Thoracic aorta (tissue), 2 donors: Measurements from ENCODE around the gene APOA4. TPM values are rescaled to one million over a fixed set of nuclear protein-coding genes. Genes with fewer than 3 reads are reported as not detected.

Source experiments
- ATAC-seq: fragments of 150-250 bp; one replicate; pipeline ENCODE4 v1.8.0; 2017; ENCODE audit warnings: low read depth; ENCODE audit not compliant: insufficient number of reproducible peaks, low FRiP score
- DNase-seq: peaks from one replicate; pipeline ENCODE4 v3.0.0-alpha.2; 2020; ENCODE audit warnings: low spot score
- H3K27ac ChIP-seq, 2 donors: fragments of 200-600 bp; sonication (generic); 1 replicate in 1 of 2; 2 replicates in 1 of 2; pipeline ENCODE4 v1.5.1; 2016; ENCODE audit warnings: mild to moderate bottlenecking in 2 of 2, moderate library complexity in 2 of 2
- H3K27me3 ChIP-seq: fragments of 200-600 bp; sonication (generic); replicated peaks from 2 replicates; pipeline ENCODE4 v1.6.0; 2016; ENCODE audit warnings: mild to moderate bottlenecking; ENCODE audit not compliant: insufficient read depth
- H3K36me3 ChIP-seq: fragments of 200-600 bp; sonication (generic); one replicate; pipeline ENCODE4 v1.5.1; 2016
- H3K4me1 ChIP-seq, 2 donors: fragments of 200-600 bp; sonication (generic); 1 replicate in 1 of 2; 2 replicates in 1 of 2; pipeline versions ENCODE4 v1.5.1 to v1.6.0; 2016; ENCODE audit warnings: low read depth in 2 of 2, mild to moderate bottlenecking in 1 of 2; ENCODE audit not compliant: control insufficient read depth in 1 of 2
- H3K4me3 ChIP-seq: fragments of 200-600 bp; sonication (generic); 2 replicates; pipeline ENCODE4 v1.5.1; 2016; ENCODE audit warnings: mild to moderate bottlenecking
- H3K9me3 ChIP-seq: fragments of 200-600 bp; sonication (generic); 2 replicates; pipeline ENCODE4 v1.5.1; 2016
- CTCF ChIP-seq: fragments of 200-600 bp; sonication (generic); IDR thresholded peaks from one replicate; pipeline ENCODE4 v1.5.1; 2019; ENCODE audit warnings: antibody characterized with exemption
- total RNA-seq, 2 donors: library from RNA; depleted of rRNA; stranded (reverse); fragments of >200 nt; gene quantifications; one replicate each; pipeline versions ENCODE4 v1.1.0 to v1.2.3, GENCODE V29; 2016

Gene APOA4
- total RNA-seq, 2 donors from 2014 or later: 0.99 TPM; not detected in 1

- ATAC-seq: no peak
- Histone ChIP-seq H3K36me3 (no peaks in the 10 kb centered on the region), H3K27me3 (no peaks in the 10 kb centered on the region), H3K4me1 (peaks cover 0 to 11% of the 10 kb centered on the region in 2 donors), H3K4me3 (no peak overlapping the region), H3K9me3 (no peaks in the 10 kb centered on the region), H3K27ac (no peak overlapping the region)
- no peak for DNase-seq
- TF ChIP-seq CTCF: no peak
Observed at GRCh38 chr11:116793772-116794097, 29.4 kb downstream of the APOA4 start.

GRCh38 chr11:116792869-116793771, 30.0 kb downstream of the APOA4 start:
- Histone ChIP-seq H3K9me3 (no peaks in the 10 kb centered on the region), H3K36me3 (no peaks in the 10 kb centered on the region), H3K27ac (no peak overlapping the region), H3K27me3 (no peaks in the 10 kb centered on the region), H3K4me3 (no peak overlapping the region), H3K4me1 (peaks cover 2 to 16% of the 10 kb centered on the region in 2 donors)
- DNase-seq (no peak), ATAC-seq (no peak)
- no peak for TF ChIP-seq CTCF

DNA sequence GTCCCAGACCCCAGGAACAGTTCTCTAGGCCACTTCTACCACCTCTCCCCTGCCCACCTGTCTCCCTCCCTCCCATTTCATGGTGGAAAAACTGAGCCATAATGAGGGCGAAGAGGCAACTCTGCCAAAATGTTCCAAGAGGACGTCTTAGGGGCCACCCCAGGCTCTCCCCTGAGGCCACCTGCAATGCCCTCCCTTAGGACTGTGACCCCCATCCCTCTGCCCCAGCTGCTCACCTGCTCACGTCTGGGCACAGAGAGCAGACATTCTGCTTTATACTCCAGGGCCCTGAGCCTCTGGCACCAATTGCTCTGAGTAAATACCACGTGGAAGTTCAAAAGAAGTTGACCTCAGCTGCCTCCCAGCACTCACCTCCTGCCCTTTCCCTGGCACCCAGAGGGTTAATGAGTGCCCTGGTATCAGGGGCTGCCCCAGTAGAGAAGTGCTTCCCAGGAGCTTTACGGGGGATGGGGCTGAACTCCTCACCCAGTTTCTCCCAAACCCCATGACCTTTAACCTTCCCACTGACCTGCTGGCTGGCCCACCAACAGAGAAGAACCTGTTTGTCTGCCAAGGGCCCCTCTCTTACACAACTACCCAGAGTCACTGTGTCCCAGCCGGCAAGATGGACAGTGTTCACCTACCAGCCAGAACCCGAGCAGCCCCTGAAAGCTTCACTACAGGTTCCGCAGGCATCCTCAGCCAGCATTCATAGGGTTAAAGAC, 30.8 kb downstream of the APOA4 start:
- Histone ChIP-seq H3K36me3 (no peaks in the 10 kb centered on the region), H3K4me1 (peaks cover 2 to 17% of the 10 kb centered on the region in 2 donors), H3K4me3 (no peak overlapping the region), H3K9me3 (no peaks in the 10 kb centered on the region), H3K27ac (no peak overlapping the region), H3K27me3 (no peaks in the 10 kb centered on the region)
- no peak for ATAC-seq
- no peak for DNase-seq
- no peak for TF ChIP-seq CTCF

DNA sequence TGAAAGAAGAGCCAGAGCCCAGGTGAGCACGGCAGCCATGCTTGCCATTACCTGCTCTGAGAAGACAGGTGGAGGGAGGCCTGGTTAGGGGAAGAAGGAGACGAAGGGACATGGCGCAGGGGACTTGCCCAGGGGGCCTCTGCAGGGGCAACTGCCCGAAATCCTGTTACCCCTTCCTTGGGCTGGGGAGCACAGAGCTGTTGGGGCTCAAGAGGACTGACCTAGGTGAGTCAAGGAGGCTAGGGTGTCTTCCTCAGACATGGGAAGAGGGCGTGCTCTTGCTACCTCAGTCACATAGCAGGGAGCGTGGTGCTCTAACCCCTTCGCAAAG, 31.3 kb downstream of the APOA4 start, which contains the start of gene APOA5:
Gene APOA5 (minus strand): TSS at position 67 of the 331 bp plus-strand sequence. CDS start 19 bp downstream, at position 48.
- TF ChIP-seq CTCF: no peak
- Histone ChIP-seq H3K9me3 (no peaks in the 10 kb centered on the region), H3K4me1 (peaks cover 6 to 22% of the 10 kb centered on the region in 2 donors), H3K4me3 (peak within 1 kb of the TSS; percentile 53), H3K36me3 (no peaks in the 10 kb centered on the region), H3K27me3 (no peaks in the 10 kb centered on the region), H3K27ac (no peak within 1 kb of the TSS)
- ATAC-seq: no peak
- no peak for DNase-seq

DNA sequence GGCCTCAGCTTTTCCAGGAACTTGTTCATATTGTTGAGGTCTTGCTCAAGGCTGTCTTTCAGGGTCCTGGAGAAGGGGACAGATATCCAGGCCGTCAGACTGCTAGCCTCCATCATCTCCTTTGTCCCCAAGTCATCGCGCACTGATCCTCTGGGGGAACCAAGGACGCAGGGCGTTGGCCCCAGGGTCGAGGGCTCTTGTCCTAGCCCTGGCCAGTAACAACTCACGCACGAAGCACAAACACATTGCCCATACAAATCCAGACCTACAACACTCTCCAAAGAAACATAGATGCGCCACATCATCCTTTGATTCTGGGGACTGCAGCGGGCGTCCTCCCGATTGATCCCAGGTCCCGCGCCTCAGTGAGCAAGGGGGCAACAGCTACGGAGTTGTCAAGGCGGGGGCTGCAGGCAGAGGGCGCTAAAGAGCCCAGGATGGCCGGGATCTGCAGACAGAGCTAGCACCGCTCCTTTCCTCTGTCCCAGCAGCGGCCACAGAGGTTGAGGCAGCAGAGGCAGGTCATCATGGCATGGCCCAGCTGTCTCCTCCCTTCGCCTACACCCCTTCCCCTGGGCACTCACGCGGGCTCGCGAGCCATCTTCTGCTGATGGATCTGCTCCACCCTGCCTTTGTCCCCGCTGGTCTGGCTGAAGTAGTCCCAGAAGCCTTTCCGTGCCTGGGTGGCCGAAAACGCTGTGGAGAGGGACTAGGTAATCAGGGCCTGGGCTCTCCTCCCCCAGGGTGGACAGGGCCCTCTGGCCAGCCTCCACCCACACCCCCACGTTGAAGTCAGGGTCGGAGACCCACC, 31.9 kb downstream of the APOA4 start:
- ATAC-seq (no peak), DNase-seq (peak; percentile 32)
- Histone ChIP-seq H3K27me3 (no peaks in the 10 kb centered on the region), H3K9me3 (no peaks in the 10 kb centered on the region), H3K4me3 (peak overlapping the region; percentile 53), H3K36me3 (no peaks in the 10 kb centered on the region), H3K4me1 (peaks cover 12 to 26% of the 10 kb centered on the region in 2 donors), H3K27ac (no peak overlapping the region)
- TF ChIP-seq CTCF: peak; percentile 84
